DMS 273 (cell line): ENCODE data around the gene MNX1.

Experiments used
- DNase-seq: peaks from one replicate; lab custom pipeline; 2025; ENCODE audit not compliant: unreplicated experiment; lab: John Stamatoyannopoulos, UW

MNX1 gene

DNA sequence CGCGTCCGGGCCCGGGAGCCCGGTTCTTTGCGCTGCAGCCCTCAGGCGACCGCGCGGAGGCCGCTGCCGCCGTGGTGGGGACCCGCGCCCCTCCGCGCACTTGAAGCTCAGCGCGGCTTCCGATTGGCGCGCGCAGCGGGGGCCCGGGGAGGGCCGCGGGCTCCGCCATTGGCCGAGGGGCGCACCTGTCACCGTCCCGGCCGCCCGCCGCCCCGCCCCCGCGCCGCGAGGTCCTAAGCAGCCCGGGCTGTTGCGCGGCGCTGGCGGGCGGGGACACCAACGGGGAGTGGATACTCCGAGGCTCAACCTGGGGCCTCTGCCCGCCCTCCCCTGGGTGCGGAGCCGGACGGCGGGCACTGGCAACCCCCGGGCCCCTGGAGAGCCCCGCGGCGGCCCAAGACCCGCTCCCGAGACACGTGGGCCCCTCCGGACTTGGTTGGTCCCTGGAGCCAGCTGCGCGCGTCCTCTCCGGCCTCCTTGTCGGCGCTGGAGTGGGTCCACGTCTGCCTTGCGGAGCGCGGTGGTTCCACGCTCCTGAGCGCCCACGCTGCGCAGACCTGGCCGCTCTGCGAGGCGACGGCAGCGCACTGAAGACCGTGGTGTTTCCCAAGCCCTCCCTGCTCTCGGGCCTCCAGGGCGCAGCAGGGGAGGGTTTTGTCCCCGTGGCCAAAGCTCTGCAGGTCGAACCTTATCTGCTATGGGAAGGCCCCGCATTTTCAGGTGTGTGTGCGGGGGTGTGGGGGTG is at the start of gene MNX1:
MNX1 (minus strand) TSS at position 76 of the 745 bp plus-strand sequence. CDS start 313 bp downstream, outside the sequence.
- peak; percentile 98 for DNase-seq

DNA sequence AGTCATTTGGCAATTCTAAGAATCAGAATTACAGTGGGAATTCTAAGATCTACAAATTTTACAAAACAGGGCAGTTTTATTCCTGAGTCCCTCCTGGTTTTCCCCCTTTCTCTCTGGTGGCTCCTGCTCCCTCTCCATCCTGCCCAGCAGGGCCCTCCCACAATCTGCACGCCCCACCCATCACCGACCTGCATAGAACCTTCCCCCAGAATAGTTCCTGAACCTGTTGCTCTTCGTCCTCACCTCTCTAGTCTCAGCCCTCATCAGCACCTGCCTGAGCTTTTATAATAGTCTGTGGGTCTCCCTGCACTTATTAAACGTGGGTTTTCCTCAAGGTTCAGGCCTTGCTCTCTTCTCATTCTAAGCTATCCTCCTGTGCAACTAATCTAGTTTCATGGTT is 49.1 kb upstream of the MNX1 start:
- no peak for DNase-seq

DNA sequence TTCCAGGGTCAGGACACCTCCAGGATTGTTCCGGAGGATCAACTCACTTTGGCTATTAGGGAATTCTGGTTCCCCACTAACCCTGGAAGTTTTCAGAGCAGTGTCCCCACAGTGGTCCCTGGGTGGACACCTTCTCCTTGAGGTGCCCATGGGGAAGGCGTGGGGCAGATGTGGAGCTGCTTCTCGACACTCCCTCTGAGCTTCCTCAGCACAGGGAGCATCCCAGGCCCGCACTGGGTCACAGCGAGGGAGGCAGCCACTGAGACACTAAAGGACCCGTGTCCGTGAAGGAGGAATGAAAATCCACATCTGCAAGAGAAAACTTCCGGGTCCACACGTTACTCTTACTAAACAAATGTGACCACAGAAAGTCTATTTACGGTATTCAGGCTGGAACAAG is 48.2 kb upstream of the MNX1 start:
- DNase-seq: no peak

DNA sequence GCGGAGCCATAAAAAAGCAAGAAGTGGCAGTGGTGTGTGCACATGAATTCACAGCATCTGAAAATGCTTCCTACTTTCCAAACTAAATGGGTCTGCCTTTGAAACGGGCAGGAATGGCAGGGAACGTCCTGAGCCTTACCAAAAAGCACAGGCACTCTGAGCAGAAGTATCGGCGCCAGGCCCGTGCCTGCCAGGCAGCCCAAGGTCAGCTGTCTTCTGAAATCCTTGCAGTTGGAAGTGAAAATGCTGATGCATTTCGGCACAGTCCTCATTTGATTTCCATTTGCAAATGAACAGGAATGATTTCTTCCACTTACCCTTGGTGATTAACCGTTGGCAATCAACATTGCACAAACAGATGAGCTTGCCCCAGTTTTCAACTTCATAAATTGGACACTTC is 47.6 kb upstream of the MNX1 start:
- no peak for DNase-seq

DNA sequence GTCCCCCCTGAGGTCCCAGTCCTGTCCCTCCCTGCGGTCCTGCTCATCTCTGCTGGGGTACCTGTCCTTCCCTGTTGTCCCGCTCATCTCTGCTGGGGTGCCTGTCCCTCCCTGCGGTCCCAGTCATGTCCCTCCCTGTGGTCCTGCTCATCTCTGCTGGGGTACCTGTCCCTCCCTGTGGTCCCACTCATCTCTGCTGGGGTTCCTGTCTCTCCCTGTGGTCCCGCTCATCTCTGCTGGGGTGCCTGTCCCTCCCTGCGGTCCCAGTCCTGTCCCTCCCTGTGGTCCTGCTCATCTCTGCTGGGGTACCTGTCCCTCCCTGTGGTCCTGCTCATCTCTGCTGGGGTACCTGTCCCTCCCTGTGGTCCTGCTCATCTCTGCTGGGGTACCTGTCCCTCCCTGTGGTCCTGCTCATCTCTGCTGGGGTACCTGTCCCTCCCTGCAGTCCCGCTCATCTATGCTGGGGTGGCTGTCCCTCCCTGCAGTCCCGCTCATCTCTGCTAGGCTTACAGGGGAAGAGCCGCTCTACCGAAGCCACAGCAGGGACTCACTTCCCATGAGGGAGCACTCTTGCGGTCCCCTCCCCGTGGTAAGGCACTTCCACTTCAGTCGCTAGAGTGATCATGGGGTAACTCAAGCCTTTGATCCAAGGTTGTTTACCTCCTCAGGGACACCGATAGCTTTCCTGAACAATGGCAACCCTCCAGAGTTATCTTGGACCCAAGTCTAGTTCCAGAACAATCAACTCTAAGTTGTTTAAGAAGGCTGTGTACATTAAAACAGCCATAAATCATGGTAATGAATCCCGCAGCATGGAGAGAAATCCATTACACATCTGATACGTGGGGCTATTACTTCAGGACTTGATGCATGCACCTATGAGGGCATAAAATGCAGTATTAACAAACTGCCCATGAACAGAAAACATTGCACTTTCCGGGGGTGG is 46.8 kb upstream of the MNX1 start:
- DNase-seq: no peak

DNA sequence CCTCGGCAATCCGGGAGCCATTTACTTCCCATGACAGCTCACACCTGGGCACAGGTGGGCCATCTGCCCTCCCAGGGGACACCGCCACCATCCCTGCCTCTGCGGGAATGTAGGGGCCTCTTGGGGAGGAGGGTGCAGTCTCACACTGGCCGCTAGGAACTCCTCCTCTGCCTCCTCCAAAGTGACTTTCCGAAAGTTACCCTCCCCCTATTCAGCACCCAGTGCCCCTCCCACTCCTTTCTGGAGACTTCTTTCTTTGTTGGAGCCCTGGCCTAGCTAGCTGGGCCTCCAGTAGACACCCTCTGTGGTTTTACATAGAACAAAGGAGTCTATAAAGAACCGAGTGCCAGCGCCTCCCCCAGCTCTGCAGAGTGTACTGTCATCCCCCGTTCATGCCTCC is 45.8 kb upstream of the MNX1 start:
- no peak for DNase-seq

DNA sequence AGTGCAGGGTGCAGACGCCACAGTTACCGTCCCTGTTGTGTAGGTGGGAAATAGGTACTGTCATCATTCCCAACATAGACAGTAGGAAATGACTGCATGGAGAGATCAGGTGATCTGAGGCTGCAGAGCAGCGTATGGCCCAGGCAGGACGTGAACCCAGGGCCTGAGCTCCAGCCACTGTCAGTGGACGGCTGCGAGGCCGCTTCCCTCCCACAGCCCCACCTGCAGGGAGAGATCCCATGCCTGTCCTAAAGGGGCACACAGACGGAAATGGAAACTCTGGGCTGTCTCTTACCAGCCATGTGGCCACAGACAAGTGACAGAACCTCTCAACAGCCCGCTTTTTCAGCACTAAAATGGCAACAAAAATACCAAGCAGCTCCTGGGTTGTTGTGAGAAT is 44.5 kb upstream of the MNX1 start:
- no peak for DNase-seq

DNA sequence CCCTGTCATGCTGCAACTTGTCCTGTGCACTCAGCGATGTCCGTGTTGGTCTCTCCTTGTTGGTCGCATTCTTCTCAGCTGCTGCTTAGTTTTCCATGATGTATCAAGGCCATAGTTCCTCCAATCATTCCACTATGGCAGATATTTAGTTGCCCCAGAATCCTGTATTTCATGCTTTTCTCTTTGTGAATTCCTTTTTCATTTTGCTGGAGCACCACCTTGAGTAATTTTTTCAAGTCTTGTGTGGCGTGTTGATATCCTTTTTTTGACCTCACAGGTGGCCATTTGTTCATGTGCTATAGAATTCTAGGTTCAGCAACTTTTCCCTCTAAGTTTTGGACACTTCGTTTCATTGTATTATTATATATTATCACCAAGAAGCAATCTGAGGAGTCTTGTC is 42.7 kb upstream of the MNX1 start:
- DNase-seq: no peak

DNA sequence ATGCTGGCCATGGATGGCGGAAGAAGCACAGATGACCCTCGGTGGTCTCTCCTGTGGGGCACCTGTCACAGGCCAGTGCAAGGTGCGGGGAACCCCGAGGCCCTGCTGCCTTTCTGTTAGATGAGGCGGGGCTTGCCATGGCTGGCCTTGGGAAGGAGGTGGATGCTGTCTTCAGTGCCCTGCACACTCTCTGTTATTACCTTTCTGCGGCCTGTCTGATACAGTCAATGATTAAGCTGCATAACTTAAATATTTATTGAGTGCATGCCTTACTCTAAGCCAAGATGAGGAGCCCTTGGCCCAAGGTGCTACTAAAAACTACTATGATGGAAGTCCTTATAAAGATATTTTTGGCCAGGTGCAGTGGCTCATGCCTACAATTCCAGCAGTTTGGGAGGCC is 36.7 kb upstream of the MNX1 start:
- no peak for DNase-seq

DNA sequence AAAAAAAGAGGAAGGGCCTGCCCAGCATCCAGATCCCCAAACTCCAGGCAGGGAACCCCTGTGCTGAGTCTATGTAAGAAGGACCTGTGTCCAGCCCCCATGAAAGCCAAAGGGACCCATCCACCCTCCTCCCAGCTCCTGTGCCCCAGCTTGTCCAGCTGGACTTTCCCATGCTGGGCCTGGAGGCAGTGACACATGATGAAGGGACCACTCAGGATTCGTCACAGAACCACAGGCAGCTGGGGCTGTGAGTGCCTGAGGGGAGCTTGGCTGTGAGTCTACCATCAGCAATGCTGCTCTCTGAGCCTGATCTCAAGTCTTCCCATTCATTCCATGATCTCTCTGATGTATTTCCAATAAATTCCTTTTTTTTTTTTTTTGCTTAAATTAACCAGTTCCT is 36.2 kb upstream of the MNX1 start:
- DNase-seq: no peak

DNA sequence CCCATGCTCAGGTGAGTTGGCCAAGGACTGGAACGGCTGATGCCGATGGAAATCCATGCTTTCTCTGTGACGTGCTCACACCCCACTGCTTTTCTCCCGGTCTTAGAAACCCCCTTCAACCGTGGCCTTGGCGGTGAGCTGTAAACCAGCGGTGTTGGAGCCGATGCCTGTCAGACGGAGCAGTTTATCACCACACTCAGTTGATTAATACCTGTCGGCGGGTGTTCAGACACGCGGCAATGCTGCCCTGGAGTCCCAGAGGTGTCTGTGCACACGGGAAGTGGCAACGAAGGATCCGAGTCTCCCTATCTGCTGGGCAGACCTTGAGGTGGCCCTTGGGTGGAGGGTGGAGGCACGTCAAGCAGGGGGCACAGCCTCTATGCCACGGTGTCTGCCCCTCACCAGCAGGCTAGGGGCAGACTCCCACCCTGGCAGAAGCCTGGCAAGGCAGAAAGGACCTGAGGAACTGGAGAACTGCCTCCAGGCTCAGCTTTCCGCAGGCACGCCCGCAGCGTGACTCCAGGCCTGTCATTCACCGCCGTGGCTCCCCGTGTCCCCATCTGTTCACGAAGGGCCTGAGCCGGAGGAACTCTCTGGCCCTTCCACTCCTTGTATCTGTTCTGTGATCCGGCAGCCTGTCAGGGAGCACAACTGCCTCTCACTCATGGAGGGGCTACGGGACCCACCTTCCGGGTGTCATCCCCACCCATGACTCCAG is 34.6 kb upstream of the MNX1 start:
- DNase-seq: no peak

DNA sequence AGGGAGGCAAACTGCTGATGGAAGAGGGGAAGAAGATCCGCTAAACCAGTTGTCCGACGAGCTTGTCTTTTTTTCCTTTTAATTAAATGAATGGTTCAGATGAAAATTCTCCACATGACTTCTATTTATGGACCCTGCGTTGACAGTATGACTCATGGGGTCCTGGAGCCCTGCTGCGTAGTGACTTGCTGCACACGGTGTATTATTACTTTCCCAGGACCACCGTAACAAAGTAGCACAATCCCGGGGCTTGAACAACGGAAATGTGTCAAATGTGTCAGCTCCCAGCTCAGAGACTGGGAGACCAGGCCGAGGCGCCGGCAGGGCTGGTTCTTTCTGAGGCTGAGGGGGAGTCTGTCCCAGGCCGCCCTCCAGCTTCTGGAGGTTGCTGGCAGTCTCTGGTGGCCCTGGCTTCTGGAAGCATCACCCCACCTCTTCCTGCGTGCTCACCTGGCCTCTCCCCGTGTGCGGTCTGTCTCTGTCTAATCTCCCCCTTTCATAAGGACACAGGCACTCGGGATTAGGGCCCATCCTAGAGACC is 33.8 kb upstream of the MNX1 start:
- DNase-seq: no peak

DNA sequence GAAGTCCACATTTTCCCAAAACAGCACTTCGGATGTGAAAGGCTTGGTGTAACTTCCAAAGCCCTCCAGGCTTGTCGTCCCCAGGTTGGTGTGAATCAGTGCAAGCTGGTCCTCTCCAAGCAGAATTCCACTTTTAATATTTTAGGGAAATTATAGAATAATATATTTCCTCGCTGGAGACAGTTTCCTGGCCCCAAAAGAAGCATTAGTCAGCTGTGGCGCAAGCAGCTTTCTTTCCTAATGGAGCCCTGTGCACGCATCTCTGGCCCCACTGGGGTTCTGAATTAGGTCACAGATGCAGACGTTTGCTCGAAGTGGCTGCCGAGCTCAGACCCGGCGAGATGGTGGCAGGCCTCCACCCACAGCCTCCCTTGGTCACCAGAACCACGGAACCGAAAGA is 33.3 kb upstream of the MNX1 start:
- DNase-seq: no peak

DNA sequence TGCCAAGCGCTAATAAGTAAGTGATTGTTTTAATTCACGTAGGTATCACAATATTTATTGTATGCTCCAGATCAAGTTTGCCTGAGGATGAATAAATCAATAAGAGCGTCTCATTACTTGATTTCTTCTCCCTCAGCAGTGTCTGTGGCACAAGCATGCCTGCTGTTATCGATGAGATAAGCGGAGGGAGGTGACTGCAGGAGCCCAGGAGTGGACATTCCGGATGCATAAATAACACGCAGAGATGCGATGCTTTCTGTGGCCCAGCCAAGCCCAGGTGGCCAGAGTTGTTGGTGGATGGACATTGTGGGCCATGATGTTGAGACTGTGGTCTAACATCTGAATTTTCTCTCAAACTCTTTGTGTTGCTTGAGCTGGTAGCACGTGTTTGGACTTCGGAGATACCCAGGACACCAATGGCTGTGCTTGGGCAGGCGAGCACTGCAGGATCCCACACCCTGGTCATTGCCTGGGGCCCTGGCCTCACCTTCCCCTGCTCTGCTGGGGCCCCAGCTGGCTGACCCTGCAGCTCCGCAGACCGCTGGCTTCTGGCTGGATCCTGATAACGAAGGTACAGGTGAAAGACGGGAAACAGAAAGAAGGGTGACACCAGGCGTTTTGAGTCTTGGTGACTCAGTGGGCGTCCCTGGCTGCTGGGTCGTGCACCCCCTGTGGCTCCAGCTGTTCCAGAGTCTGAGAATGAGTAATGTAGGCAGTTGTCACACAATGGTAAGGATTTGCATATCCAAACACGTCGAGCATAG is 31.2 kb upstream of the MNX1 start:
- DNase-seq: no peak

DNA sequence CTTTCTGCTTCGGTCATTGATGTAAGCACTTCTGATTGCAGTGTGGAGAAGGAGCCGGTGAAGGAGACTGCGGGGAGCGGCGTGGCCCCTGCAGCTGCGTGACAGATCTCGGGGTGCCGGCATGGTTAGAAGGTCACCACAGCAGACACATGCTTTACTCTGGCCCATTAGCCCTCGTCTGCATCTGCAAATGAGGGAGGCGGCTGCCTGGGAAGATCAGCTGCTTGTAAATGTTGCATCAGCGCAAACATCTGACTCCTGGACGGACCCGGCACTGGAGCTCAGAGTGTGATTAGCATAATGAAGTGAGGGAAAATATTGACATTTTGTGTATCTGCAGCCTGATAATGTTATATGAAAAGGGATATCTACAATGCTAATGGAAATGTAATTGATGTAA is 30.5 kb upstream of the MNX1 start:
- DNase-seq: peak; percentile 47

DNA sequence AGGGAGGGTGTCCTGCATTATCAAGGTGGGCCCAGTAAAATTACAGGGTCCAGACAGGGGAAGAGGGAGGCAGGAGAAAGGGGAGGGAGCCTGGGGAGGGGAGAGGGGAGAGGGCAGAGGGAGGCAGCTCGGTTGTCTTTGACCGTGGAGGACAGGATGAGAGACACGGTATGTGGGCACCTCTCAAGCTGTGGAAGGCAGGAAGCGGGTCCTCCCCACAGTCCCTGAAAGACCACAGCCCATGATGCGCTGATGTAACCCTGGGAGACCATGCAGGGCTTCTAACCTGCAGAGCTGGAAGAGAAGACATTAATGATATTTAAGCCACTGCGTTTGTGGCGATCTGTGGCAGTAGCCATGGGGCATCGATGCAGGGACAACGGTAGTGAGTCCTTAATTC is 27.2 kb upstream of the MNX1 start:
- DNase-seq: no peak

DNA sequence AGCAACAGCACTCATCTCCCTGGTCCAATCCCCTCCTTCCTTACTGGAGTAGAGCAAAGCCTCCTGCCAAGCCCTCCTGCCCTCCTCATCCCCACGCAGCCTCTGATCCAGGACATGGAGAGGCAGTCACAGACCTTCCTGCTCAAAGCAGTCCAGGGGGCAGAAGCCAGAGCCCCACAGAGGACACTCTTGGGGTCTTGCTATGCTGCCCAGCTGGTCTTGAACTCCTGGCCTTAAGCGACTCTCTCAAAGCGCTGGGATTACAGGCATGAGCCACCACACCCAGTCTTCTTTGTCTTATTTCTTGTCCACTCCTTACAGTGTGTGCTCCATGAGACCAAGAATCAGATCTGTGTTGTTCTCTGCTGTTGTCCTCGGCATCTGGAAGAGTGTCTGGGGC is 26.6 kb upstream of the MNX1 start:
- no peak for DNase-seq

DNA sequence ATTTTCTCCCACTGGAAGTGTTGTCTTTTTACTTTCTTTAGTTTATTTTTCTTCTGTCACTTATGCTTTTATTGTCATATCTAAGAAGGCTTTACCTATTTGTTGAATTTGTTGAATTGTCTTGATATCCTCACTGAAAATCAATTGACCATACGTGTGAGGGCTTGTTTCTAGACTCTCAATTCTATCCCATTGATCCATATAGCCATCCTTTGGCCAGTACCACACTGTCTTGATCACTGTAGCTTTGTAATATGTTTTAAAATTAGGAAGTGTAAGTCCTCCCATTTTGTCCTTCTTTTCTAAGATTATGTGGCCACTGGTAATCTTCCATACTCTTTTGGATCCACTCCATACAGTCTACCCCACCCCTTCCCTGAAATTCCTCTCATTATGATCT is 25.5 kb upstream of the MNX1 start:
- no peak for DNase-seq

DNA sequence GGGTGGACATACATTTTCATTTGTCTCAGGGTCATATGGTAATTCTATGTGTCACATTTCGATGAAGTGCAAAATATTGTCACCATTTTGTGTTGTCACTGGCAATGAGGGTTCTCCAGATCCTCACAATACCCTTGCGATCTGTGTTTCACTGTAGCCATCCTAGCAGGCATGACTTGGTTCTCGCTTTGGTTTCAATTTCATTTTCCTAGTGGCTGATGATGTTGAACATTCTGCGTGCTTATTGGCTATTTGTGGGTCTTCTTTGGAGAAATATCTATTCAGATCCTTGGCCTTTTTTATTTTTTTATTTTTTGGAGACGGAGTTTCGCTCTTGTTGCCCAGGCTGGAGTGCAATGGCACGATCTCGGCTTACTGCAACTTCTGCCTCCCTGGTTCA is 24.8 kb upstream of the MNX1 start:
- DNase-seq: no peak
